GM18873 (cell line): Measurements from ENCODE around the gene ROR1.

Source experiments
- ATAC-seq: cut with Tn5 transposase; IDR thresholded peaks from one replicate; pipeline ENCODE4 v1.9.1; 2021; ENCODE audit warnings: mild to moderate bottlenecking, moderate library complexity, moderate number of reproducible peaks; ENCODE audit not compliant: unreplicated experiment, low FRiP score

Gene ROR1

GRCh38 chr1:63847308-63847910, 73.6 kb downstream of the ROR1 start:
- ATAC-seq, result no peak

GRCh38 chr1:63848733-63849132, 74.9 kb downstream of the ROR1 start:
- no peak for ATAC-seq

- ATAC-seq, result no peak
Observed at GRCh38 chr1:63849149-63849548, 75.3 kb downstream of the ROR1 start.

- ATAC-seq, result no peak
Observed at GRCh38 chr1:63854091-63854490, 80.3 kb downstream of the ROR1 start.

DNA sequence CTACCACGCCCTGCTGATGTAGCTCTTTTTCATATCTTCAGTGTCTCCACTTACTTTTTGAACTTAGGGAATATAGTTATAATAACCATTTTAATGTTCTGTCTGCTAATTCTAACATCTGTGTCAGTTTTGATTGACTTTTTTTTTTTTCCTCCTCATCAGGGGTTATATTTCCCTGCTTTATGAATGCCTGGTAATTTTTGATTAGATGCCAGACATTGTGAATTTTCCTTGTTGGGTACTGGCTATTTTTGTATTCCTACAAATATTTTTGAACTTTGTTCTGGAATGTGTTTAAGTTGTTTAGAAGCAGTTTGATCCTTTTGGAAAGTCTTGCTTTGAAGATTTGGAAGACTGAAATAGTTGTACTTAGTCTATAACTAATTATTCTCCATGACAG, 82.1 kb downstream of the ROR1 start:
- ATAC-seq, result no peak

GRCh38 chr1:63856924-63857323, 83.1 kb downstream of the ROR1 start:
- no peak for ATAC-seq

GRCh38 chr1:63857478-63857877, 83.7 kb downstream of the ROR1 start:
- ATAC-seq, result no peak

DNA sequence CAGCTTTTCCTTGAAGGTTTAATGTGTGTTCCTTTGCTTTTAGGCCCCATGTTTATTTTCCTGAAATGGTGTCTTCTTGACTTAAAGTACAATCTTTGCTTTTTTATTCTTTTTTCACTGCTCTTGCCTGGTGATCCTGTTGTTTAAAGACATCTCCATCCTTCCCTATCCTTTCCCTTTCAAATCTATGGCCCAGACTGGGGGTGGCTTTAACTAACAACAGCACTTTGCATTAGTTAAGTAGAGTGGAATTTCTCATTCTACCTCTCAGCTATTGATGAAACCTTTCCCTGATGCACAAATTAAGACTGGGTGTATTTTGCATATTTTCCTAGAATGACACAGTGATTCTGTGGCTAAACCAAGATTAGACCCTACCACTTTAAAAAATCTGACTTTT, 84.3 kb downstream of the ROR1 start:
- no peak for ATAC-seq

DNA sequence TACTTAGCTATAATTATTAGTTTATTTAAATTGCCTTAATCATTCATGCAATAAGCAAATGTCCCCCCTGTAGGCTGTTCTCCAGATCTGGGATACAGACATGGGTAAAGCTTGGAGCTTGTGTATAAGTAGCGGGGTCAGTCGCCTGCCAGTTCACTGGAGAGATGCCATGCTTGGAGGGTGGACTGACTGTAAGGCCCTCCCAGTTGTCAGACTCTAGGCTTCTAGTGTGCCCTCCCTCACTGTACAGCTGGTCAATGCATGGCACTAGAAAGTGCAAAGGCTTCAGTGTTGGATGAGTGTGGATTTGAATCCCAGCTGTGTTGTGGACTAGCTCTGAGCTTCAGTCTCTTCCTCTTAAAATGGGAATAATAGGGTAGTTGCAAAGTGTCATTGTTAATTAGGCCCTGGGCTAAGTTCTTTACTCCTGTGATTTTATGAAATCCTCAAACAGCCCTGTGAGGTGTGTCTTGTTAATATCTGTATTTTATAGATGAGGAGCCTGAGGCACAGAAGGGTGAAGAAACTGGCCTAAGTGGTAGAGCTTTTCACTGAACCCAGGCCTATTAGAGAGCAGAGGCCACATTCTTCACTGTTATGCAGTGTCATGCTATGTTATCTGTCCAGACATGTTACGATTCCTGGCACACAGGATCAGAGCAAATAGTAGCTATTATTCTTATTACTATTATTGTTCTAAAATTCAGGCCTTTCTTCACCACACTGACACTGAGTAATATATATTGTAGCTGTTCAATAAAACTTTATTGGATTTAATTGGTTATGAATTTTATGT, 85.9 kb downstream of the ROR1 start:
- ATAC-seq, result no peak

- no peak for ATAC-seq
Observed at GRCh38 chr1:63861052-63861691, 87.4 kb downstream of the ROR1 start.

DNA sequence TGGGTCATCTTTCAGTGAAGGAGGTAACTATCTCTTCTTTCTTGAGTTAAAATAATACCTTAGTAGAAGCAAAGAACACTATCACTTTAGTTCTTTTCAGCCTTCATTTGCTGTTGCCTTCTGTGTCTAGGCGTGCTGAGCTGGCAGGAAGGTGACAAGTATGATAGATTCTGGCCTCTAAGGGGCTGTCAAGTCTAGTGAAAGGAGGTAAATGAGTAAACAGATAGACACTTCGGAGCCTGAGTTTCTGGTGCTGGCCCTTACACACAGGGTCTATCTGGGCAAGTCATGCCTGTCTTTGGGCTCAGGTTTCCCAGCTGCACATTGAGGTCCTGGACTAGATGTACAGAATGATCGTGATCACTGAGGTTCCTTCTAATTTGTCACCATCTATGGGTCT, 89.3 kb downstream of the ROR1 start:
- ATAC-seq, result no peak

GRCh38 chr1:63864224-63864641, 90.4 kb downstream of the ROR1 start:
- no peak for ATAC-seq

DNA sequence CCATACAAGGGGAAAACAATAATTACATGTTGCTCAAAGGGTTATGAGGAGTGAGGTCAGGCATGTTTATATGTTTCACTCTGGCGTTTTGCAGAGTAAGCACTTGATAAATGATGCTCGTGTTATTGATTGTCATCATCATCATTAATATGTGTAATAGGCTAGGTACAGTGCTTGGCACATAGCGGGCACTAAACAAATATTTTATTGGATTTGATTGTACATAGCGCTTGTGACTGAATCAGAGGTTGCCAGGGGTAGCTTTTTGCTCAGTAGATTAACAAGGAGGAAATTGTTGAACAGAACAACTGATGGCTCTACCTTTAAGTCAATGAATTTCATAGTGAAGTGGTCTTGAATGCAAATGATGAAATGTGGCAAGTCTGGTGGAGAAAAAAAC, 91.7 kb downstream of the ROR1 start:
- no peak for ATAC-seq

DNA sequence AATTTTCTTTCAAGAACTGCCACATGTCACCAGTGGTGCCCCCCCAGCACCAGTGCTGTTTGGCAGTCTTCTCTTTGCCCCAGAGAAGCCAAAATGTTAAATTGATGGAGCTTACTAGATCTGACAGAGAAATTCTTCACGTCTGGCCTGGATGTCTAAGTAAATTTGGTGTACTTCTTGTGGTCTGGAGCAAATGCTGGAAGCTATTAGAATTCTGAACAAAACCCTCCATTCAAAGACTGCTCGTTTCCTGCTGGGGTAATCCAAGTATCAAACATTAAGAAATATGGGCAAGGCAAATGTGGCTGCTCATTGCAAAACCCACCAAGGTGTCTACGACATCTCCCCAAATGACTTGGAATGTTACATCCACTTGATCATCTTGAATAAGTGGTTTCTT, 92.3 kb downstream of the ROR1 start:
- ATAC-seq, result no peak

DNA sequence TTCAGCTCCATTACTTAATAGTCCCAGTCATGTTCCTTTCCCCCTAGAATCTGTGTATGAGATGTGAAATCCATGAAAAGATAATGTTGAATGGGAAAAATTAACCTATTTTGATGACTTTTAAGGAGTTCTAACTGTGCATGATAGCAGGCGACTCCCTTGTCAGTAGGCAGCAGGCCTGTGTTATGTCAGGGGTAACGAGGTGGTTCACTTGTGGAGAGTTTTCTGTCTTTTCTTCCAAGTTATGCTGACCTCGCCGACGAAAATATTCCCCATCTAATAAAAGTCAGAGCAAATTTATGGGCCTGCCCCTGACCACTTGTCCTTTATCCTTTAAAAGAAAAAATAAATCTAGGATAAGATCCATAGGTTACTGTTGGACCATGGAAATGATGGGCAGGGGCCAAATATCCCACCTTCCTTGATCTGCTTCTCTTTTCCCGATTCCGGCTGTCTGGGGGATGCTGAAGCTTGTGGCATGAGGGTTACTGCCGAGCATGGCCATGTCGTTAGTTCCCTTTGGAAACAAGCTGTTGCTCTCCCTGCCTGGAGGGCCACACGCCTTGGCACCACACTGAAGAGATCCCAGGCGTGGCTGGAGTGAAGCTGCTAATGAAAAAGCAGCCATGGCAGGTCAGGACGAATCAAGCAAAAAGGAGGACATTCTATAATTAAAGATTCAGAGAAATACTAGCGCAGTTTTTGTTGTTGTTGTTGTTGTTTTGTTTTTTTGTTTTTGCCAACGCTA, 93.8 kb downstream of the ROR1 start:
- no peak for ATAC-seq

- ATAC-seq, result no peak
Observed at GRCh38 chr1:63868268-63868781, 94.5 kb downstream of the ROR1 start.

DNA sequence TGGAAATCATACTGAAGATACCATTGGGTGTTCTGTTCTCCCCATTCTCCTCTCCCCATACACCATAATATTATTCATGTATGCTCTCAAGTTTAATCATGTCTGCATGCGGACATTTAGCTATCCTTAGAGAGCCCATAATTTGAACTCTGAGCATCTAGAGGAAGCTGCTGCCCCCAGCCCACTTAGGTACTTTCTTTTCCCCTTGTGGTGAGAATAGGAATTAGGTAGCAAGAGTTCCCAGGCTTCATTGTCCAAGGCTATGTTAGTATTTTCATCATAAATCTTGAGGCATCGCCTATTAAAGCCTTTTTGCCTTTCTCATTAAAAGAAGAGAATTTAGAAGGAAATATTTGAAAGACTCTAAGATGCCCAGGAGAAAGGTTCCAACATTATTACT, 96.3 kb downstream of the ROR1 start:
- ATAC-seq, result no peak

- ATAC-seq, result no peak
Observed at GRCh38 chr1:63871463-63871862, 97.6 kb downstream of the ROR1 start.

GRCh38 chr1:63873751-63874150, 99.9 kb downstream of the ROR1 start:
- ATAC-seq, result no peak

GRCh38 chr1:63874278-63874880, 100.6 kb downstream of the ROR1 start:
- ATAC-seq, result no peak
